ENCODE data around the gene SLC4A1. TPM values are rescaled to one million over a fixed set of nuclear protein-coding genes. Genes with fewer than 3 reads are reported as not detected.

The SLC4A1 gene
- not detected for total RNA-seq

DNA sequence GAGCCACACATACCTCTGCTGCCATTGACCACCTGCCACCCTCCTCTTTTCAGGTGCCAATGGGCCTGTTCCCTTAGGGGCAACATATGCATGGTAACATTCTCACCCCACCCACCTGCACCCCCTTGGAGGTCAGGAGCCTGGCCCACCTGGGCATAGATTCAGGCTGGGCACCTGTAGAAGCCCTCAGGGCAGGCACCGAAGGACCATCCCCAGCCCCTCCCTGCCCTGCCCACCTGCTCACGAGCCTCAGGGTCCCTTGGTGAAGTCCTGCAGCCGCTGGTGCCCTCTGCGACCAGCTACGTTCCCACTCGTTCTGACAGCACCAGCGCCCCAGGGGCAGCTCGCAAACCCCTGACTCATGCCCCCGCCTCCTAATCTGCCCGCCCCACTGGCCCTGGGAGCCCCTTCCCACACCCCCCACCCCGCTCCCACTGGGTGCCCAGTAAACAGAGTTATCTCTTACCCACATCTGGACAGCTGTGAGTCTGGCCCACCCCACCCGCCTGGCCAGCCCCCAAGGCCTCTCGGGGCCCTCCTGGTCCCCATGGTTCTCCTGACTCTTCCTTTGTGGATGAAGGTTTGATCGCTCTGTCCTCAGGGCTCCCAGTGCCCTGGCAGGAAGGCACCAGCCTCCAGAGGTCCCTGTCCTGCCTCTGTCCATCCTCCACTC, at the start of gene SLC4A1:
Gene SLC4A1 (minus strand): TSS at position 318 of the 673 bp plus-strand sequence. CDS start 5,269 bp downstream, outside the sequence.
- H3K27ac Mint-ChIP-seq, result peak within 1 kb of the TSS in 1 of 2 donors; percentile 1
- no peaks in the 10 kb centered on the region for H3K36me3 Mint-ChIP-seq
- DNase-seq (ENCODE audit: low spot score in 2 of 2) (no peak), ATAC-seq (no peak)
- no peaks in the 10 kb centered on the region for H3K9me3 Mint-ChIP-seq

- H3K27ac Mint-ChIP-seq, result no peak overlapping the region
- no peaks in the 10 kb centered on the region for H3K36me3 Mint-ChIP-seq
- ATAC-seq, result no peak
- H3K9me3 Mint-ChIP-seq, result no peaks in the 10 kb centered on the region
- no peak for DNase-seq (ENCODE audit: low spot score in 2 of 2)
Measured at GRCh38 chr17:44317545-44317944, 49.6 kb upstream of the SLC4A1 start.

GRCh38 chr17:44315760-44316731, 48.1 kb upstream of the SLC4A1 start:
- DNase-seq (ENCODE audit: low spot score in 2 of 2), result no peak
- Mint-ChIP-seq H3K27ac (peak overlapping the region in 1 of 2 donors; percentile 0), H3K9me3 (no peaks in the 10 kb centered on the region), H3K36me3 (no peaks in the 10 kb centered on the region)
- ATAC-seq, result no peak

DNA sequence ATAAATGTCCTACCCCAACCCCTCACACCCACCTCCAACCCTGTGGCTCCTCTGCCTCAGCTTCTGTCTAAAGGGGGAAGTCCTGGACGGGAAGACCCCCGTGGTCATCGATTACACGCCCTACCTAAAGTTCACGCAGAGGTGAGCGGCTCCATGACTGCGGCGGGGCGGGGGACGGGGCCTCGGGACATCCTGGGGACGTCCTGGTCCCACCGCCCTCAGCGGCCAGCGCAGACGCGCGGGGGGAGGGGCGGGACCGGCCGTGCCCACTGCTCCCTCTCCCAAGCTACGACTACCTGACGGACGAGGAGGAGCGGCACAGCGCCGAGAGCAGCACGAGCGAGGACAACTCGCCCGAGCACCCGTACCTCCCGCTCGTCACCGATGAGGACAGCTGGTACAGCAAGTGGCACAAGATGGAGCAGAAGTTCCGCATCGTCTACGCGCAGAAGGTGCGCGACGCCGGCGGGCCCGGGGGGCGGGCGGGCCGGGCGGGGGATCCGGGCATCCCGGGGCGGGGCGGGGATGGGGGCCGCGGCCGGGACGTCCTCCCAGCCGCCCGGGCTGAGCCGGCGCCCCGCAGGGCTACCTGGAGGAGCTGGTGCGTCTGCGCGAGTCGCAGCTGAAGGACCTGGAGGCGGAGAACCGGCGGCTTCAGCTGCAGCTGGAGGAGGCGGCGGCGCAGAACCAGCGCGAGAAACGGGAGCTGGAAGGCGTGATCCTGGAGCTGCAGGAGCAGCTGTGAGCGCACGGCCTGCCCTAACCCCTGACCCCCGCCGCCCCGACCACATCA, 47.1 kb upstream of the SLC4A1 start:
- ATAC-seq (peak; percentile 42 to 82), DNase-seq (ENCODE audit: low spot score in 2 of 2) (peak in 1 of 2 donors; percentile 47)
- Mint-ChIP-seq H3K27ac (no peak overlapping the region), H3K36me3 (no peaks in the 10 kb centered on the region), H3K9me3 (no peaks in the 10 kb centered on the region)

DNA sequence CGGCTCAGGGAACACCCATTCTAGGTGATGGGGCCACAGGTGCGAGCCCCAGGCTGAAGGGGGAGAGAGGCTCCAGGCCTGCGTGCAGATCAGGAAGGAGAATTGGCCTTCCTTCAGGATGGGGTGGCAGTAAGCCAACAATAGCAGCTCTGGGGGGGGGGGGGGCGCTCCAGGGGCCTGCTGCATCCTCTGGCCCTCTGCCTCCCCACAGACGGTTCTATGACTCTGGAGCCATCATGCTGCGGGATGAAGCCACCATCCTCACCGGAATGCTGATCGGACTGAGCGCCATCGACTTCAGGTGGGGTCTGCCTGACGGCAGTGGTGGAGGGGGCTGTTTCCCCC, 46.6 kb upstream of the SLC4A1 start:
- Mint-ChIP-seq H3K27ac (no peak overlapping the region), H3K36me3 (no peaks in the 10 kb centered on the region), H3K9me3 (no peaks in the 10 kb centered on the region)
- ATAC-seq, result no peak
- DNase-seq (ENCODE audit: low spot score in 2 of 2), result no peak

DNA sequence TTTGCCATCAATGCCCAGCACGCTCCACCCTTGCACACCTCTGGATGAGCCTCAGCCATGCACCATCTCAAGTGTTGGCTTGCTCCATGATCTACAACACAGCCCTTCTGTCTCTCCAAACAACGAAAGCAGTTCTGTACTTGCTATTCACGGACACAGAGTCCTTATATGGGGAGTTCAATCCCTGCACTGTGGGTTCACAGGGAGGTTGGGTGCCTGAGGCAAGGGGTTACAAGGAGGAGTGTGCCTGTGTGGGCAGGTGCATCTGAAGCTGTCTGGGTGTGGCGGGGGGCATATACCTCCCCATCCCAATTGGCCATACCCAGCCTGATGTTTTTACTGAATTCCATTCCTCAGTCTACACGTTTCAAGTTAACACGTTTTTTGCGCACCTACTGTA, 46.1 kb upstream of the SLC4A1 start:
- H3K9me3 Mint-ChIP-seq, result no peaks in the 10 kb centered on the region
- DNase-seq (ENCODE audit: low spot score in 2 of 2), result no peak
- no peak for ATAC-seq
- no peaks in the 10 kb centered on the region for H3K36me3 Mint-ChIP-seq
- no peak overlapping the region for H3K27ac Mint-ChIP-seq

GRCh38 chr17:44312396-44313104, 44.6 kb upstream of the SLC4A1 start:
- H3K36me3 Mint-ChIP-seq, result no peaks in the 10 kb centered on the region
- DNase-seq (ENCODE audit: low spot score in 2 of 2), result no peak
- no peak for ATAC-seq
- H3K27ac Mint-ChIP-seq, result no peak overlapping the region
- no peaks in the 10 kb centered on the region for H3K9me3 Mint-ChIP-seq

DNA sequence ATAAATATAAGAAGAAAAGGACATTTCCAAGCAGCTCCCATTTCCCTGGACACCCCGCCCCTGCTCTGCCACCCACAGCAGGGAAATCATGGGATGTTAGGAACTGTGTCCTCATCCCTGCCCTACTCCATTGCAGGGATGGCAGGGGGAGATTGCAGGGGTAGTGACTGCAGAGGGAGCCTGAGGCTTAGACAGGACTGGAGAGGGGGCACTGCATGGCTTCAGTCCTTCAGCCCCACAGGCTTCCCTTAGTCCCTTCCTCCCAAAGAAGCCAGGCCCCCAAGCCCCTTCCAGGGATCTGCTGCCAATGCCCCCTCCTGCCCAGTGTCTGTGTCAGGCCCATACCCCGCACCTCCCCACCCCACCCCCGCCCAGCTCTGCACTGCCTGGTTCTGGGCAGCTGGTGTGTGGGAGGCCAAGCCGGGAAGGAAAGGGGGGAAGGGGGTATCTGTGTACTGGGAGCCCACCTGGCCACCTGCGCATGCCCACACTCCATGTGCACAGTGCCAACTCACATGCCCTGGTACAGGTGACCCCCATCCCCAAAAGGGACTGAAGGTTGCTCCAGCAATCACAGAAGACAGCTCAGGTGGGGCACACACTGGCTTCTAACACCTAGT, 43.7 kb upstream of the SLC4A1 start:
- ATAC-seq, result no peak
- Mint-ChIP-seq H3K36me3 (no peaks in the 10 kb centered on the region), H3K27ac (no peak overlapping the region)

DNA sequence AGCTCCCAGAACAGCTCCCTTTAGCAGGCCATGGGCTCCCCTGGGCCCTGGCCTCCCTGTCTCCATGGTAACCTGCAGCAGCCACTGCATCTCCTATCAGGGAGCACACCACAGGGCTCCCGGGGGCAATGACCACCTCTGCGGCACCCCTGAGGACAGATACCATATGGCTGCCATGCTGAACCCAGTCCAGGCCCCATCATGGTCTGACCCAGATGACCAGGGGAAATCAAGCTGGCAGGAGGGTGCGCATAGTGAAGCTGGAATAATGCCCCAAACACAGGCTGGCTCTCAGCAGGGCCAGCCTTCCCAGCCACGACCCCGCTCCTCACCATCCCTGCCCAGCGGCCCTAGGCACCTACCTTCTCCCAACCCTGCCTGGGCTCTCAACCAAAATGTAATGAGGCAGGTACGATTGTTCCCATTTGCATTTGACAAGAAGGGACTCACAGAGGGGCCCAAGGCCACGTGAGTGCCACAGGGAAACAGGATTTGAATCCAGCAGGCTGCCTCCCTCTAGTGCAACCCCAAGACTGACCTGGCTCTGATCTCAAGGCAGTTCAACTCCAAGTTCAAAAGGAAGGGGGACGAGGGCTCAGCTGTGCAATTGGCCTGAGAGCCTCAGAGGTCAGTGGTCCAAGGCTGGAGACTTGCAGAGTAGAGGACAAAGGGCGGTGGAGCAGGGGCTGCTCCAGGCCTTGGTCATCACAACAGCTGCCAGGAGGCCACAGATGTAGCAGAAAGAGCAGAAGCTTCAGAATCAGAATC, 42.9 kb upstream of the SLC4A1 start:
- ATAC-seq (no peak), DNase-seq (ENCODE audit: low spot score in 2 of 2) (no peak)
- no peak overlapping the region for H3K27ac Mint-ChIP-seq
- no peaks in the 10 kb centered on the region for H3K9me3 Mint-ChIP-seq
- H3K36me3 Mint-ChIP-seq, result no peaks in the 10 kb centered on the region

More for the DNA sequence above, 43.7 kb upstream of the SLC4A1 start:
- H3K9me3 Mint-ChIP-seq, result no peaks in the 10 kb centered on the region
- DNase-seq (ENCODE audit: low spot score in 2 of 2), result no peak

DNA sequence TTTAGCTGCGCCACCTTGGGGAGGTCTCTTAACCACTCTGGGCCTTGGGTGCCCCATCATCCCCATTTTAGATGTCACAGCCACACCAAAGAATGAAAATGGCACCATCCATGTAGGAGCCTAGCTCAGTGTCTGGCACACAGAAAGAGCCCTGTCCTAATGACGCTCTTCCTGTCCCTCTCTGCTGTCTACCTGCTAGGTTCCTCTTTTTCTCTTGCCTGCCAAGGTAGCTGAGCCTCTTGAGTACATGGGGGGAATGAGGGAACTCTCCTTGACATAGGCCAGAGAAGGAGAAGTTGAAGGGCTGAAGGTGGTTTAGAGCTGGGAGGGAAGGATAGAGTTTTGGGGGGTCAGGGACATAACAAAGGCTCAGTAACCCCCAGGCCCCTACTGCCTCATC, 42.3 kb upstream of the SLC4A1 start:
- ATAC-seq (no peak), DNase-seq (ENCODE audit: low spot score in 2 of 2) (no peak)
- H3K27ac Mint-ChIP-seq, result no peak overlapping the region
- no peaks in the 10 kb centered on the region for H3K9me3 Mint-ChIP-seq
- H3K36me3 Mint-ChIP-seq, result no peaks in the 10 kb centered on the region

DNA sequence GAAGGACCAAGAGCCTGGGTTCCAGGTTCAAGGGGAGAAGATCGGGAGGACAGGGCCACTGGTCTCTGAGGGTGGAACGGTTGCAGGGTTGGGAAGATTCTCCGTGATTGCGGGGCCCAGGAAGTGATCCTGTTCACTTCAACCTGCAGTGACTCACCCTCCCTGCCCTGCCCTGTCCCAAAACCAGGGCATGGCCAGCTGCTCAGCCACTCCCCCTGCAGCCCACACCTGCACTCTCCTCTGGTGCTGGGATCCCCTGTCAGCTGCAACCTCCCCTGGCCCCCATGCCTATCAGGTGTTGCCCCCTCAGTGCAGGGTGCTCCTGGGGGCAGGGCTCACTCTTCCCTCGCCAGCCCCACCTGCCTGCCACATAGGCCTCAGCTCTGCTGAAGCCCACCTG, 41.5 kb upstream of the SLC4A1 start:
- no peak for ATAC-seq
- no peaks in the 10 kb centered on the region for H3K9me3 Mint-ChIP-seq
- no peaks in the 10 kb centered on the region for H3K36me3 Mint-ChIP-seq
- DNase-seq (ENCODE audit: low spot score in 2 of 2), result no peak
- no peak overlapping the region for H3K27ac Mint-ChIP-seq

DNA sequence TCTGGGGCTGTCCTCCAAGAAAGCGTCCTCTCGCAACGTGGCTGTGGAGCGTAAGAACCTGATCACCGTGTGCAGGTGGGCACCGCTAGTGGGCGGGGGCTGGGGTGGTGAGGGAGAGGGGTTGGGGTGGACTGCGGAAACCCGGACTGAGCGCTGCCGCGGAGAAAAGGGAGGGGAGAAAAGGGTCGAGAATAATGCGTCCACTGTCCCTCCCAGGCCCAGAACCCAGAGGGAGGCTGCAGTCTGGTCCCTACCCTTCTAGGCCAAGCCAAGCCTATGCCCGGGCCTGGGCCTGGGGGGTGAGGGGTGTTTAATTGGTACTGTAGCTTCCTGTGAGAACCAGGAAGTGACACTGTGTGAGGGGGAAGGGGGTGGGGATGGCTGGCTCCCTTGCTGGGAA, 40.9 kb upstream of the SLC4A1 start:
- ATAC-seq (peak in 1 of 2 donors; percentile 29), DNase-seq (ENCODE audit: low spot score in 2 of 2) (no peak)
- Mint-ChIP-seq H3K36me3 (no peaks in the 10 kb centered on the region), H3K9me3 (no peaks in the 10 kb centered on the region), H3K27ac (no peak overlapping the region)

DNA sequence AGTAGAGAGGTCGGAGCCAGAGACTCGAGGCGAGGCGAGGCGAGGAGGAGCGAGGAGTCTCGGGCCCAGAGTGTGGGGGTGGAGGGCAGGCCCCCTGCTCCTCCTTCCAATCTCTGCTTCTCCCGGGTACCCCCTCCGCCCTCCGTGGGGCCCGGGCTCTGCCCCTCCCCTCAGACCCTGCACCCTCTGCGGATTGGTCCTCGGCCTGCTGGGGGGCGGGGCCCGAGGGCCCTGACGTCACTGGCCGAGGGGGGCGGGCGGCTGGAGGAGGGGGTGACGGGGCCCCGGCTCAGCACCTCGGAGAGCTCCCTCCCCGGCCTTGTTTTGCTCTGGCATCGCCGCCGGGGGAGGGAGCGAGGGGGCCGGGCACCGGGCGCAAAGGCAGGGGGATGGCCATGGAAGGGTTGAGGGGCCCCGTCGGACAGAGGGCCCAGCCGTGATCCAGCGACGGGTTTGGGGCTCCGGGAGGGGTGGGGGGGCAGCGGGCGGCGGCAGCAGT, 40.4 kb upstream of the SLC4A1 start, which contains the start of gene RUNDC3A:
Gene RUNDC3A (plus strand): TSS at position 282 of the 499 bp plus-strand sequence. CDS start 232 bp downstream, outside the sequence.
- Mint-ChIP-seq H3K9me3 (no peaks in the 10 kb centered on the region), H3K36me3 (no peaks in the 10 kb centered on the region), H3K27ac (no peak within 1 kb of the TSS)
- ATAC-seq (peak; percentile 82 to 92), DNase-seq (ENCODE audit: low spot score in 2 of 2) (peak; percentile 67 to 86)

DNA sequence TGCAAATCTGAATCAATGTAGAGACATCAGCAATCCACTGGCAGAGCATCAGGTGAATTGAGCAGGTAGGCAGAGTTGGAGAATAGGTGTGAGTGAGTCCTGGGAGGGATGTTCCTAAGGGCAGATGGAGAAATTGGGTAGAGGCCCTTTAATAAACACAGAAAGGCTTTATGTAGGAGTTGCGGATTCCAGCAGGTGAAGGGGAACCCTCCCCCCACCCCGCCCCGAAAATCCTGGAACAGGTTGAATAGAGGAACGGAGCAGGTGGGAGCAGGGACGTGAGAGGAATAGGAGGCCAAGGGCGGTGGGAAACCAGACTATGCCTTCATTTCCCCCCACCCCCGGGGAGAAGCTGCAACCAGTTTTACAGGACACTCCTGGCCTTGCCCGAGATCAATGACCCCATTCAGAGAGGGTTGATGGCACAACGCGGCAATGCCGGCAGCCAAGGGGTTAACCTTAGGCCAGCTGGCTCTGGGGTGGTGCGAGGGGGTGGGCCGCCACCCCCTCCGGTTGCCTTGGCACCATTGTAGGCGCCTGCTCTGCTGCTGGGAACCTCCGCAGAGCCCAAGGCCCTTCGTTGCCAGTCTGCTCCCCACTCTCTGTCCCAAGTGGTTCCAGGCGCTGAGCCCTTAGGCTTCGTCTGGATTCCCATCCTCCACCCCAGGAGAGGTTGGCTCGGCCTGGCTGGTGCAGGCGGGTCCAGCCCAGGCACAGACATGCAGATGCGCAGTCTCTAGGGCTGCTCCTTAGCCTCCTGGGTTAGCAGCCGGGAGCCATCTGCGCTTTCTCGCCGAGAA, 39.7 kb upstream of the SLC4A1 start:
- H3K27ac Mint-ChIP-seq, result no peak overlapping the region
- DNase-seq (ENCODE audit: low spot score in 2 of 2), result no peak
- ATAC-seq, result peak; percentile 12 to 23
- H3K9me3 Mint-ChIP-seq, result no peaks in the 10 kb centered on the region
- no peaks in the 10 kb centered on the region for H3K36me3 Mint-ChIP-seq

Measured in activated naive CD4-positive, alpha-beta T cell treated with anti-CD3 and anti-CD28 coated beads, Interleukin-2, amount 50 U/mL, for 72 hours (primary cell).